ENCODE results near the gene L1TD1. TPM values are rescaled to one million over a fixed set of nuclear protein-coding genes. Genes with fewer than 3 reads are reported as not detected.

L1TD1 gene
- polyA plus RNA-seq, 1 donor from 2014 or later = not detected

DNA sequence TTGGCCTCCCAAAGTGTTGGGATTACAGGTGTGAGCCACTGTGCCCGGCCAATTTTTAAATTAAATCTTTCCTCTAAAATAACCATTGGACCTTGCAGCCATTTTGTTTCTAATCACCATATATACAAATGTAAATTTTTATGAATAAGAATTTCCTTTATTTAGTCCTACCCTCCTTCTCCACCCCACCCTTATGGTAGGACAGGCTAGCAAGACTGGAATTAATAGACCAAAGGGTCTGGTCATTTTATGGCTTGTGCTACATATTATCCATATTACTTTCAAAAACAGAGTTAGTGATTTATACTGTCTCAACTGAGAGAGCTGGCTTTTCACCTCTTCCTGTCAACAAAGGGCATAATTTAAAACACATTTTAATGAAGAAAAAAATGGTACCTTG lies 26.5 kb downstream of the L1TD1 start:
- Histone ChIP-seq H3K27ac (ENCODE audit: low read length) (no peak overlapping the region), H4K20me1 (ENCODE audit: insufficient read depth) (no peaks in the 10 kb centered on the region), H3K4me2 (ENCODE audit: low read length) (no peak overlapping the region), H3K36me3 (ENCODE audit: insufficient read depth, low read length) (no peaks in the 10 kb centered on the region), H3F3A (ENCODE audit: insufficient read depth, low read length, poor library complexity, severe bottlenecking) (no peaks in the 10 kb centered on the region), H3K79me2 (replicated peaks; ENCODE audit: insufficient read depth, low read length) (no peaks in the 10 kb centered on the region), H3K9me3 (ENCODE audit: low read length) (no peaks in the 10 kb centered on the region), H3K9me2 (ENCODE audit: insufficient read depth, low read length) (no peaks in the 10 kb centered on the region), H3K9ac (ENCODE audit: low read length) (no peak overlapping the region), H3K4me3 (ENCODE audit: low read length) (no peak overlapping the region), H2AFZ (ENCODE audit: low read depth, low read length) (no peak overlapping the region), H3K27me3 (ENCODE audit: insufficient read depth, low read depth, low read length) (no peaks in the 10 kb centered on the region)
- TF ChIP-seq, protein P1, sequence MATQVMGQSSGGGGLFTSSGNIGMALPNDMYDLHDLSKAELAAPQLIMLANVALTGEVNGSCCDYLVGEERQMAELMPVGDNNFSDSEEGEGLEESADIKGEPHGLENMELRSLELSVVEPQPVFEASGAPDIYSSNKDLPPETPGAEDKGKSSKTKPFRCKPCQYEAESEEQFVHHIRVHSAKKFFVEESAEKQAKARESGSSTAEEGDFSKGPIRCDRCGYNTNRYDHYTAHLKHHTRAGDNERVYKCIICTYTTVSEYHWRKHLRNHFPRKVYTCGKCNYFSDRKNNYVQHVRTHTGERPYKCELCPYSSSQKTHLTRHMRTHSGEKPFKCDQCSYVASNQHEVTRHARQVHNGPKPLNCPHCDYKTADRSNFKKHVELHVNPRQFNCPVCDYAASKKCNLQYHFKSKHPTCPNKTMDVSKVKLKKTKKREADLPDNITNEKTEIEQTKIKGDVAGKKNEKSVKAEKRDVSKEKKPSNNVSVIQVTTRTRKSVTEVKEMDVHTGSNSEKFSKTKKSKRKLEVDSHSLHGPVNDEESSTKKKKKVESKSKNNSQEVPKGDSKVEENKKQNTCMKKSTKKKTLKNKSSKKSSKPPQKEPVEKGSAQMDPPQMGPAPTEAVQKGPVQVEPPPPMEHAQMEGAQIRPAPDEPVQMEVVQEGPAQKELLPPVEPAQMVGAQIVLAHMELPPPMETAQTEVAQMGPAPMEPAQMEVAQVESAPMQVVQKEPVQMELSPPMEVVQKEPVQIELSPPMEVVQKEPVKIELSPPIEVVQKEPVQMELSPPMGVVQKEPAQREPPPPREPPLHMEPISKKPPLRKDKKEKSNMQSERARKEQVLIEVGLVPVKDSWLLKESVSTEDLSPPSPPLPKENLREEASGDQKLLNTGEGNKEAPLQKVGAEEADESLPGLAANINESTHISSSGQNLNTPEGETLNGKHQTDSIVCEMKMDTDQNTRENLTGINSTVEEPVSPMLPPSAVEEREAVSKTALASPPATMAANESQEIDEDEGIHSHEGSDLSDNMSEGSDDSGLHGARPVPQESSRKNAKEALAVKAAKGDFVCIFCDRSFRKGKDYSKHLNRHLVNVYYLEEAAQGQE (IDR thresholded peaks at IDR 0.05; ENCODE audit: borderline replicate concordance) = no peak
- TF ChIP-seq EP300 (conservative IDR thresholded peaks at IDR 0.05; ENCODE audit: poor library complexity, severe bottlenecking) = no peak
- TF ChIP-seq CTCF (IDR thresholded peaks at IDR 0.05; ENCODE audit: poor library complexity, severe bottlenecking) = no peak
- TF ChIP-seq POLR2AphosphoS5 (IDR thresholded peaks at IDR 0.05) = no peak
- no peak for TF ChIP-seq EZH2 (IDR thresholded peaks at IDR 0.05; ENCODE audit: borderline replicate concordance, insufficient read depth, low read length, poor library complexity, severe bottlenecking)

GRCh38 chr1:62222321-62222720 lies 27.7 kb downstream of the L1TD1 start:
- H3F3A ChIP-seq (ENCODE audit: insufficient read depth, low read length, poor library complexity, severe bottlenecking) = no peaks in the 10 kb centered on the region
- no peak overlapping the region for H3K27ac ChIP-seq (ENCODE audit: low read length)
- H3K9me3 ChIP-seq (ENCODE audit: low read length) = no peaks in the 10 kb centered on the region
- TF ChIP-seq MXI1 (conservative IDR thresholded peaks at IDR 0.05; ENCODE audit: poor library complexity, severe bottlenecking) (no peak), TAF1 (IDR thresholded peaks at IDR 0.05; ENCODE audit: low read depth) (no peak), POLR2AphosphoS5 (IDR thresholded peaks at IDR 0.05) (no peak), RAD21 (conservative IDR thresholded peaks at IDR 0.05) (no peak), EZH2 (IDR thresholded peaks at IDR 0.05; ENCODE audit: borderline replicate concordance, insufficient read depth, low read length, poor library complexity, severe bottlenecking) (no peak), EP300 (conservative IDR thresholded peaks at IDR 0.05; ENCODE audit: poor library complexity, severe bottlenecking) (no peak), SMC3 (conservative IDR thresholded peaks at IDR 0.05; ENCODE audit: poor library complexity) (no peak)
- TF ChIP-seq, protein P1 (IDR thresholded peaks at IDR 0.05; ENCODE audit: borderline replicate concordance) = no peak
- no peaks in the 10 kb centered on the region for H3K79me2 ChIP-seq (replicated peaks; ENCODE audit: insufficient read depth, low read length)
- H2AFZ ChIP-seq (ENCODE audit: low read depth, low read length) = no peak overlapping the region
- no peak overlapping the region for H3K4me2 ChIP-seq (ENCODE audit: low read length)
- H3K27me3 ChIP-seq (ENCODE audit: insufficient read depth, low read depth, low read length) = no peaks in the 10 kb centered on the region
- H3K9ac ChIP-seq (ENCODE audit: low read length) = no peak overlapping the region
- no peaks in the 10 kb centered on the region for H3K9me2 ChIP-seq (ENCODE audit: insufficient read depth, low read length)
- no peaks in the 10 kb centered on the region for H4K20me1 ChIP-seq (ENCODE audit: insufficient read depth)
- no peak overlapping the region for H3K4me3 ChIP-seq (ENCODE audit: low read length)
- no peaks in the 10 kb centered on the region for H3K36me3 ChIP-seq (ENCODE audit: insufficient read depth, low read length)

All from neural cell (in vitro differentiated cells).